Loucy (cell line): ENCODE measurements around the gene STMN3.
"Not testable (repeated sequence)": the region's sequence is repeated elsewhere in the genome, so short reads cannot be mapped to it uniquely, and the experiment has no call there.

Experiments
- H2AFZ ChIP-seq: fragments of 200-600 bp; sonication (generic); 2 replicates; pipeline ENCODE4 v1.6.0; 2016; ENCODE audit warnings: antibody characterized with exemption, mild to moderate bottlenecking, low read length, moderate library complexity
- H3F3A ChIP-seq: fragments of 200-600 bp; 2 replicates; pipeline ENCODE4 v1.6.0; 2016; ENCODE audit warnings: antibody characterized with exemption, low read depth, mild to moderate bottlenecking
- H3K27me3 ChIP-seq: fragments of 200-600 bp; sonication (generic); 2 replicates; pipeline ENCODE4 v1.6.1; 2014; ENCODE audit warnings: low read length, mild to moderate bottlenecking; ENCODE audit not compliant: insufficient read depth, poor library complexity, severe bottlenecking
- H3K36me3 ChIP-seq: fragments of 200-600 bp; sonication (generic); 2 replicates; pipeline ENCODE4 v1.6.1; 2016; ENCODE audit warnings: low read length; ENCODE audit not compliant: insufficient read depth
- H3K4me1 ChIP-seq: fragments of 200-600 bp; sonication (generic); 2 replicates; pipeline ENCODE4 v1.5.1; 2014; ENCODE audit warnings: low read length, mild to moderate bottlenecking; ENCODE audit not compliant: insufficient read depth, poor library complexity, severe bottlenecking
- H3K4me2 ChIP-seq: fragments of 200-600 bp; sonication (generic); 2 replicates; pipeline ENCODE4 v1.6.0; 2014; ENCODE audit warnings: antibody characterized with exemption, low read length, low read depth, mild to moderate bottlenecking; ENCODE audit not compliant: poor library complexity, severe bottlenecking
- H3K4me3 ChIP-seq: fragments of 200-600 bp; sonication (generic); 2 replicates; pipeline ENCODE4 v1.5.1; 2014; ENCODE audit warnings: low read length, mild to moderate bottlenecking, mixed read lengths; ENCODE audit not compliant: poor library complexity, severe bottlenecking
- H3K79me2 ChIP-seq: fragments of 200-600 bp; sonication (generic); 2 replicates; pipeline ENCODE4 v1.6.1; 2014; ENCODE audit warnings: low read length; ENCODE audit not compliant: insufficient read depth
- H3K9ac ChIP-seq: fragments of 200-600 bp; sonication (generic); 2 replicates; pipeline ENCODE4 v1.6.0; 2014; ENCODE audit warnings: mild to moderate bottlenecking, low read depth, low read length, moderate library complexity; ENCODE audit not compliant: poor library complexity, severe bottlenecking
- H3K9me2 ChIP-seq: fragments of 200-600 bp; sonication (generic); replicated peaks from 2 replicates; pipeline ENCODE4 v1.6.1; 2016; ENCODE audit warnings: low read depth, low read length, mixed read lengths
- H3K9me3 ChIP-seq: fragments of 200-600 bp; sonication (generic); 2 replicates; pipeline ENCODE4 v1.6.1; 2014; ENCODE audit warnings: mild to moderate bottlenecking, antibody characterized with exemption, low read length, low read depth; ENCODE audit not compliant: insufficient read depth
- H4K20me1 ChIP-seq: fragments of 200-600 bp; sonication (generic); 2 replicates; pipeline ENCODE4 v1.6.0; 2014; ENCODE audit warnings: antibody characterized with exemption, low read length, mild to moderate bottlenecking; ENCODE audit not compliant: insufficient read depth, poor library complexity, severe bottlenecking
- EZH2phosphoT487 ChIP-seq: fragments of 200-600 bp; IDR thresholded peaks from 2 replicates; pipeline ENCODE4 v1.6.1; 2018; ENCODE audit warnings: antibody characterized with exemption, mild to moderate bottlenecking, moderate library complexity, borderline replicate concordance
- TF ChIP-seq, protein P1 (sequence below): fragments of 200-600 bp; sonication (generic); conservative IDR thresholded peaks from 2 replicates; pipeline ENCODE4 v1.5.1; 2014; ENCODE audit warnings: mild to moderate bottlenecking, antibody characterized with exemption, low read length

Gene STMN3

DNA sequence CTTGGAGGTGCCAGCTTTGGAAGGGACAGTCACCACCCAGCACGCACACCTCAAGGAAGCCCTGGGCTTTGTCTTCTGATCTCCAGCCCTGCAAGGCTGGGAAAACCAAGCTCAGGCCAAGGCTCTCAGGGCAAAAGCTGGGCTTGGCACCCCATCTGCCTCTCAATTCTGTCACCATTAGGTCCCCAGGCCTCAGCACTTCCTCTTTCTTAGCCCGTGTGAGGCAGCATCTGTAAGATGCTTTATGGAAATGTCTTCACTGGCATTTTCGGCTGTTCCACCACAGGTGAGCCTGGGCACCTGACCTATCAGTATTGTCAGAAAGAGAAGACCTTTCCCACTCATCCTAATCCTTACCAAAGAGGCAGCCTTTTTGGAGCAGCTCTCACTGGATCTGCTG is 50.9 kb downstream of the STMN3 start:
- Histone ChIP-seq H3K9ac (no peak overlapping the region), H3K9me2 (no peaks in the 10 kb centered on the region), H3K27me3 (no peaks in the 10 kb centered on the region), H4K20me1 (no peaks in the 10 kb centered on the region), H3K4me3 (no peak overlapping the region), H2AFZ (no peak overlapping the region), H3K79me2 (peaks cover 3% of the 10 kb centered on the region; the same call in 1 of the 2 replicates), H3K4me2 (no peak overlapping the region), H3K36me3 (peaks cover 52% of the 10 kb centered on the region; the same call in 1 of the 2 replicates), H3K9me3 (no peaks in the 10 kb centered on the region), H3K4me1 (no peaks in the 10 kb centered on the region), H3F3A (no peaks in the 10 kb centered on the region)
- TF ChIP-seq, protein P1, sequence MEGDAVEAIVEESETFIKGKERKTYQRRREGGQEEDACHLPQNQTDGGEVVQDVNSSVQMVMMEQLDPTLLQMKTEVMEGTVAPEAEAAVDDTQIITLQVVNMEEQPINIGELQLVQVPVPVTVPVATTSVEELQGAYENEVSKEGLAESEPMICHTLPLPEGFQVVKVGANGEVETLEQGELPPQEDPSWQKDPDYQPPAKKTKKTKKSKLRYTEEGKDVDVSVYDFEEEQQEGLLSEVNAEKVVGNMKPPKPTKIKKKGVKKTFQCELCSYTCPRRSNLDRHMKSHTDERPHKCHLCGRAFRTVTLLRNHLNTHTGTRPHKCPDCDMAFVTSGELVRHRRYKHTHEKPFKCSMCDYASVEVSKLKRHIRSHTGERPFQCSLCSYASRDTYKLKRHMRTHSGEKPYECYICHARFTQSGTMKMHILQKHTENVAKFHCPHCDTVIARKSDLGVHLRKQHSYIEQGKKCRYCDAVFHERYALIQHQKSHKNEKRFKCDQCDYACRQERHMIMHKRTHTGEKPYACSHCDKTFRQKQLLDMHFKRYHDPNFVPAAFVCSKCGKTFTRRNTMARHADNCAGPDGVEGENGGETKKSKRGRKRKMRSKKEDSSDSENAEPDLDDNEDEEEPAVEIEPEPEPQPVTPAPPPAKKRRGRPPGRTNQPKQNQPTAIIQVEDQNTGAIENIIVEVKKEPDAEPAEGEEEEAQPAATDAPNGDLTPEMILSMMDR, result no peak
- no peak for TF ChIP-seq EZH2phosphoT487

DNA sequence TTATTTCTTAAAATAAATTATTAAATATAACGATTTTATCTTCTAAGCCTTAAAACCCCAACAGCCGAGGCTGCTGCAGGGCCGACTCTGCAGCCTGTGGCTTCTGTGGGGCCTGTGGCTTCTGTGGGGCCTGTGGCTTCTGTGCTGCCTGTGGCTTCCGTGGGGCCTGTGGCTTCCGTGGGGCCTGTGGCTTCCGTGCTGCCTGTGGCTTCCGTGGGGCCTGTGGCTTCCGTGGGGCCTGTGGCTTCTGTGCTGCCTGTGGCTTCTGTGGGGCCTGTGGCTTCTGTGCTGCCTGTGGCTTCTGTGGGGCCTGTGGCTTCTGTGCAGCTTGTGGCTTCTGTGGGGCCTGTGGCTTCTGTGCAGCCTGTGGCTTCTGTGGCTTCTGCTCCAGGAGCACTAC is 51.5 kb downstream of the STMN3 start:
- H3K4me3 ChIP-seq, H3F3A ChIP-seq, H3K27me3 ChIP-seq, H3K9me3 ChIP-seq, H2AFZ ChIP-seq, H3K4me2 ChIP-seq, H4K20me1 ChIP-seq, H3K9ac ChIP-seq, H3K79me2 ChIP-seq, H3K4me1 ChIP-seq, H3K9me2 ChIP-seq: not testable (repeated sequence)
- peaks cover 54% of the 10 kb centered on the region; the same call in 1 of the 2 replicates for H3K36me3 ChIP-seq

DNA sequence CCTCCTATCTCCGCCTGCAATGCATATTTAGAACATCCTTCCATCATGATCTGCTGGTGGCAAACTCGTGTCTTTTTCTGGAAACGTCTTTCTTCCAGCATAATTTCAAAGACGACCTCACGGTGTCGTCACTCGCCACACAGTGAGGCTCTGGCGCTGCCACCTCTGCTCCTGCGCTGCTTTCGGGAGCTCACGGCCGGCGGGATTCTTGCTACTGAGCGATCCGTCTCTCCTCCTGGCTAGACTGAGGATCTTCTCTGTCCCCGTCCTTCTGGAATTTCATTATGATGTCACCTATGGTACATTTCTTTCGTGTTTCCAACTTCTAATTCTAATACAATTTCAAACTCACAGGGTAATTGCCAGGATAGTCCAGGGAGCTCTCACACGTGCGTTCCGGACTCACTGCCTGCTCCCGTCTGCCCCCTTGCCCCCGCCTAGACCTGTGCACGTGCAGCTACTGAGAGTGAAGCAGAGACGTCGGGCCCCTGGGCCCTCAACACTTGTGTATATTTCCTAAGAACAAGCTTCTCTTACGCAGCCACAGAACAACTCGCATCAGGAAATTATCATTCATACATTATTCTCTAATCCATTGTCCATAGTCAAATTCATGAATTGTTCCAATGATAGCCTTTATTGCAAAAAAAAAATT is 53.7 kb downstream of the STMN3 start:
- Histone ChIP-seq H3K9ac (no peak overlapping the region), H3K36me3 (peaks cover 54% of the 10 kb centered on the region; the same call in 1 of the 2 replicates), H3F3A (no peaks in the 10 kb centered on the region), H2AFZ (no peak overlapping the region), H3K4me3 (no peak overlapping the region), H3K27me3 (no peaks in the 10 kb centered on the region), H3K9me3 (no peaks in the 10 kb centered on the region), H3K4me2 (no peak overlapping the region), H3K9me2 (no peaks in the 10 kb centered on the region), H4K20me1 (no peaks in the 10 kb centered on the region), H3K4me1 (no peaks in the 10 kb centered on the region), H3K79me2 (no peaks in the 10 kb centered on the region)
- TF ChIP-seq, protein P1, result no peak
- no peak for TF ChIP-seq EZH2phosphoT487
